Thymus (tissue), 11 donors: ENCODE results near the gene GRM5. TPM values are rescaled to one million over a fixed set of nuclear protein-coding genes. Genes with fewer than 3 reads are reported as not detected.
"Not testable (repeated sequence)": the region's sequence is repeated elsewhere in the genome, so short reads cannot be mapped to it uniquely, and the experiment has no call there.

Experiments
- DNase-seq, 9 donors: peaks; one replicate each; pipeline ENCODE4 v3.0.0-alpha.2; 2013; ENCODE audit warnings: low spot score in 9 of 9, low read depth in 6 of 9, missing footprints in 1 of 9
- H3K27ac ChIP-seq, 2 donors: one replicate each; pipeline ENCODE4 v1.5.1; 2013; ENCODE audit warnings: control low read depth in 1 of 2, low read depth in 1 of 2, low read length in 1 of 2, mild to moderate bottlenecking in 1 of 2, moderate library complexity in 1 of 2
- H3K27me3 ChIP-seq, 2 donors: one replicate each; pipeline ENCODE4 v1.5.1; 2013; ENCODE audit warnings: low read length in 1 of 2; ENCODE audit not compliant: control insufficient read depth in 2 of 2, insufficient read depth in 1 of 2
- H3K36me3 ChIP-seq, 2 donors: one replicate each; pipeline ENCODE4 v1.5.1; 2013; ENCODE audit warnings: low read length in 1 of 2, mild to moderate bottlenecking in 1 of 2, moderate library complexity in 1 of 2; ENCODE audit not compliant: control insufficient read depth in 2 of 2, insufficient read depth in 2 of 2
- H3K4me1 ChIP-seq, 2 donors: one replicate each; pipeline ENCODE4 v1.5.1; 2013; ENCODE audit warnings: low read length in 2 of 2; ENCODE audit not compliant: control insufficient read depth in 2 of 2, insufficient read depth in 2 of 2
- H3K4me3 ChIP-seq, 2 donors: one replicate each; pipeline ENCODE4 v1.5.1; 2013; ENCODE audit warnings: low read length in 2 of 2, control low read depth in 1 of 2, mild to moderate bottlenecking in 1 of 2
- H3K9me3 ChIP-seq, 2 donors: one replicate each; pipeline ENCODE4 v1.5.1; 2013; ENCODE audit warnings: low read length in 1 of 2, mild to moderate bottlenecking in 1 of 2; ENCODE audit not compliant: control insufficient read depth in 2 of 2, insufficient read depth in 1 of 2
- WGBS: extraction: QIAGEN DNeasy Blood & Tissue Kit; methylation state at CpG from one replicate; pipeline ENCODE4 v1.1.7; 2013; 5-methylcytosine and 5-hydroxymethylcytosine counted together
- polyA plus RNA-seq: library from polyadenylated mRNA; stranded (reverse); fragments of 200-250 nt; gene quantifications from one replicate; pipeline ENCODE4 v1.2.3, GENCODE V29; 2013
- total RNA-seq: library from RNA; stranded (reverse); fragments of 120-200 nt; gene quantifications from one replicate; pipeline ENCODE4 v1.2.4, GENCODE V29; 2013
- donor health status: healthy.

GRM5 gene
- total and polyA plus RNA-seq, 2 donors = 0.05 TPM

DNA sequence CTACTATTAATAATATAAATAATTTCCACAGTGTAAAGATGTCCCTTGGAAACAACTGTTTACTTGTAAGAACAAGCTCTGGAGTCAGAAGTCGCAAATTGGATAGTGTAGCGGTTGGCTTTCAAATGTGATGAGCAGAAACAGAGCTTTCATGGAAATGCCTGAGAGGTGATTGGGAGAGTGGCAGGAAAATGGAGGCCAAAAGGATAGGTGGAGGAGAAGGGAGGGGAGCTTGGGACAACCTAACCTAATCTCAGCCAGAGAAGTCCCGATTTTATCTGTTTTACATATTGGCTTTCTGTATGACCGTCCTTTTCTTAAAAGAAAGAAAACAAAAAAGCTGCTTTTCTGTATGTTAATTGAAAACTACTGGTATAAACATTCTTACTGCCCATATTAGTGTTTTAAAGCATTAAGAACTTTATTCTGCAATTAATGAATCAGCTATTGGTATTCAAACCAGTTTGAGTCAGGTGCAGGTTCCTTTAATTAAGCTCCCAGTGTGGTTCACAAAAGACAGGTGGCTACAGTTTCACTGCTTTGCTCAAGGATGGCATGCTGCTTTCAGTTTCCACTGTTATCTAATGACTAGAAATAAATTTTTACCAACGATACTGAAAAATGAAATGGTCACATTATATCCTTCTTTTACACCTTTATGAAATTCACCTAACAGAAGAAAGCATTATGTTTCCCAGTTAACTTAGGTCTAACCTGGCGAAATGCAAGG, 117.8 kb downstream of the GRM5 start:
- DNase-seq, H3K27ac ChIP-seq, H3K27me3 ChIP-seq, H3K9me3 ChIP-seq, H3K36me3 ChIP-seq, H3K4me1 ChIP-seq, H3K4me3 ChIP-seq: not testable (repeated sequence)
- WGBS = 91% methylated on average over 6 of the region's 6 CpGs

DNA sequence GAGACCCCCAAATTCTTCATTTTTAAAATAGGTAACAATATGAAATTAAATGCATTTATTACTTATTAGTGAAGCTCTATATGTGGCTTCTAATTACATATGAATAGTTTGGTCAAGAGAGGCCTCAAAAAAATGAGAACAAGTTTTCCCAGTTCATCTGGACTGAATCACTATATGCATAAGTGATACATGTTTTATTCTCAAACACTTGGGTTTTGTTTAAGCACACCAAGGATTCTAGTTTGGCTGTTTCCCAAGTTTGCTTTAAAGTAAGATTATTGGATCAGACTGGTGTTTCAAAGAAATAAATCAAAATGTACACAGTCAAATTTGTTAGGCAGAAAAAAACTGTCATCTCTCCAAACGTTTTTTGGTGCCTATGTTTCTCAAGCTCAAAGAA, 136.1 kb downstream of the GRM5 start:
- H3K27ac ChIP-seq, H3K36me3 ChIP-seq, H3K27me3 ChIP-seq, H3K4me1 ChIP-seq, H3K9me3 ChIP-seq, H3K4me3 ChIP-seq, DNase-seq: not testable (repeated sequence)
- WGBS = 42% methylated on average over 1 of the region's 1 CpG

DNA sequence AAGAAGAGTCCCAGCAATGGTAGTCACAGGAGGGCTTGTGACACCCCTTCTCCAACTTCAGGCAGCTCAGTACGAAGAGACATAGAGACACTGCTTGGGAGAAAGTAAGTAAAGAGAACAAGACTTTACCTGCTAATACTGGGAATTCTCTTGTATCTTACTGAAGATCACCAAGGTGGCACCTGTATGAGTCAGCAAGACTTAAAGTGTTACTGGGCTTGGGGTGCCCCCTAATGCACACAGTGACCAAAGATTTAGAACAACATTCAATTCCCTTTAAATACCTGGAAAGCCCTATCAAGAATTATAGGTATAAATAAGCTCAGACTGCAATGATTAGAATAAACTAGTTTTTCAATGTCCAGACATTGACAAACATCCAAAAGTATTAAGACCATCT, 148.7 kb downstream of the GRM5 start:
- 96% methylated on average over 1 of the region's 1 CpG for WGBS
- H3K9me3 ChIP-seq, H3K4me3 ChIP-seq, H3K27ac ChIP-seq, H3K27me3 ChIP-seq, H3K36me3 ChIP-seq, H3K4me1 ChIP-seq: not testable (repeated sequence)
- peak in 1 of 9 donors; percentile 8 for DNase-seq

DNA sequence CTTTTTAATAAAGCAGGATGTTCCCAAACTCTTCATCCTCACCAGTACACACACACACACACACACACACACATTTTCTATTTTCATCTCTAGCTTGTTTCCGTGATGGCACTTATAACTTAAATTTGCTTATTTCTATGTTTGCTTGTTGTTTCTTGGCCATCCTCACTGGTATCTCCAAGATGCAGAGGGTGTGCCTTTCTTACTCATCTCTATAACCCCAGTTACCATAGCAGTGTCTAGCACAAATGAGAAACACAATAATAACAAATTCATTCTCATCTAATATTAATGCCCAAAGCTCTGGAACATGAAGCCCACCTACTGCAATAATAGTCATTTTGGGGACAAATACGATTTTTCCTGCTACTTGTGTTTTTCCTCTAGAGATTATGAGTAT, 156.3 kb downstream of the GRM5 start:
- no peak for DNase-seq
- Histone ChIP-seq H3K36me3 (no peaks in the 10 kb centered on the region), H3K4me3 (no peak overlapping the region), H3K27ac (no peak overlapping the region), H3K9me3 (no peaks in the 10 kb centered on the region), H3K4me1 (no peaks in the 10 kb centered on the region), H3K27me3 (no peaks in the 10 kb centered on the region)
- 97% methylated on average over 2 of the region's 2 CpGs for WGBS

DNA sequence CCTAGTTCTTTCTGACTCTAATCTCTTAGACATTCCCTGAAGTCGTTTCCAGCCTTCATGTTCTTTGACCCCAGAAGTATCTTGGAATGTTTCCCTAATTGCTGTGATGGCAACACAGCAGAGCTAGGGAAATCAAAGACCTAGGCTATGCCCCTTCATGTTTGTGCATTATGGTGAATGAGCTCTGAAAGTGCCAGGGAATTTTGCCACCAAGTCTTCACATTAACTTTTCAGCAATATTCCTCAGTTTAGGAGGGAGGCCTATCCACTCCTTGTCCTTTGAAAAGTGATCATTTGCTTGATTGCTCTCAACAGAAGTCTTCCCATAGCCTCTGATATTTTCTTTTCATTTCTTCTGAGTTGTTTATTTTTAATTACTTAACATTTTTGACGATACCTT, 164.3 kb downstream of the GRM5 start:
- 84% methylated on average over 2 of the region's 2 CpGs for WGBS
- not testable (repeated sequence) for H3K27ac ChIP-seq, H3K9me3 ChIP-seq, H3K27me3 ChIP-seq, H3K36me3 ChIP-seq, H3K4me1 ChIP-seq, H3K4me3 ChIP-seq, DNase-seq

DNA sequence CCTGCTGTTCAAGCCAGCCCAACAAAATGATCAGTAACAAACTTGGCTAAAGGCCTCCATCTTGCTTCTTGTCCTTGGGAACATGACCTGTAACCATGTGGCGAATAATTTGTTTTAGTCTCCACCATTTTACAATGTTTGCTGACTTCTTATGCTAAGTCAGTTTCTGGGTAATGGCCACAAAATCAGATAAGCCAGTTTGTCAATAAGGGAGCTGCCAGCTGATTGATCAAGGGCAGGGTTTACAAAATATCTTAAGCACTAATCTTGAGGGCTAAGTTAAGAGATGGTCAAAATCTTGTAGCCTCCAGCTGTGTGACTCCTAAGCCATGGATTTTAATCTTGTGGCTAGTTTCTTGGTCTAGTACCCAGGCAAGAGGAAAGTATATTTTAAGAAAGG, 176.9 kb downstream of the GRM5 start:
- H3K4me1 ChIP-seq, H3K36me3 ChIP-seq, H3K9me3 ChIP-seq, H3K27ac ChIP-seq, H3K27me3 ChIP-seq, DNase-seq, H3K4me3 ChIP-seq: not testable (repeated sequence)
- WGBS = 94% methylated on average over 1 of the region's 1 CpG

DNA sequence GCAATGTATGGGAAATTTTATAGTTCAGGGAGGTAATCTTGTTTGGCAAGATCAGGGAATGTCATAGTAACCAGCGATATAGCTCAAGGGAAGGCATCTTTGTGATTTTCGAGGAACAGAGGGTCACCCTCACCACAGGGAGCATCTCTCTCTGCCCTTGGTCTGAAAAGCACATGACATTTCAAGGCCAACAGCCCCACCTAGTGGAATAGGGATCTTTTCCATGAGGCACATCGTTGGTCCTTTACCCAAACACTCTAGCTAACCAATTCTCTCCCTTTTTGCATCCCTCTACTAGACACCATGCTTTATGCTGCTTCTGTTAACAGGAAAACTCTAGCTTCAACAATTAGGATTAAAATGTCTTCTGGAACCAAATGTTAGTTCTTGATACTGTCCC, 179.0 kb downstream of the GRM5 start:
- no peak overlapping the region for H3K4me3 ChIP-seq
- 64% methylated on average over 3 of the region's 3 CpGs for WGBS
- peak; percentile 1 to 63 (median 22) for DNase-seq
- H3K27ac ChIP-seq = no peak overlapping the region
- H3K4me1 ChIP-seq = no peaks in the 10 kb centered on the region
- H3K9me3 ChIP-seq = peaks cover 4 to 9% of the 10 kb centered on the region in 2 donors
- H3K27me3 ChIP-seq = no peaks in the 10 kb centered on the region
- no peaks in the 10 kb centered on the region for H3K36me3 ChIP-seq

DNA sequence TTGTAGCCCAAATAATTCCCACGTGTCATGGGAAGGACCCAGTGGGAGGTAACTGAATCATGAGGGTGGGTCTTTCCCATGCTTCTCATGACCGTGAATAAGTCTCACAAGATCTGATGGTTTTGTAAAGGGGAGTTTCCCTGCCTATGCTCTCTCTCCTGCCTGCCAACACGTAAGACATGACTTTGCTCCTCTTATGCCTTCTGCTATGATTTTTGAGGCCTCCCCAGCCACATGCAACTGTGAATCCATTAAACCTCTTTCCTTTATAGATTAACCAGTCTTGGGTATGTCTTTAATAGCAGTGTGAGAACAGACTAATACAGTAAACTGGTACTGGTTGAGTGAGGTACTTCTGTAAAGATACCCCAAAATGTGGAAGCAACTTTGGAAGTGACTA, 183.0 kb downstream of the GRM5 start:
- not testable (repeated sequence) for H3K9me3 ChIP-seq, H3K4me3 ChIP-seq, H3K27me3 ChIP-seq, DNase-seq, H3K4me1 ChIP-seq, H3K36me3 ChIP-seq, H3K27ac ChIP-seq
- whole genome bisulfite sequencing = 96% methylated on average over 3 of the region's 3 CpGs

DNA sequence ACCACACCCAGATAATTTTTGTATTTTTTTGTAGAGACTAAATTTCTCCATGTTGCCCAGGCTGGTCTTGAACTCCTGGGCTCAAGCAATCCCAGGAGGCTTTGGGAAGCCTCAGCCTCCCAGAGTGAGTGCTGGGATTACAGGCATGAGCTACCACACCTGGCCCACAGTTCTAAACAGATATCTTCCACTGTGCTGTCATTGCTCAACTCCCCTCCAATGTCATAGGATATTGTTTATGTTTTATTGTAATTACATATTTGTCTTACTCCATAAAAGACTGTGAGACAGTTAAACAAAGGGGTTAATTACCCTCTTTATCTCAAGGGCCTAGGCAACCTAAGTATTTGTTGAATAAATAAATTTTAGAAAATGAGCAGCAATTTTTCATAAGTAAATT, 204.2 kb downstream of the GRM5 start:
- DNase-seq = no peak

DNA sequence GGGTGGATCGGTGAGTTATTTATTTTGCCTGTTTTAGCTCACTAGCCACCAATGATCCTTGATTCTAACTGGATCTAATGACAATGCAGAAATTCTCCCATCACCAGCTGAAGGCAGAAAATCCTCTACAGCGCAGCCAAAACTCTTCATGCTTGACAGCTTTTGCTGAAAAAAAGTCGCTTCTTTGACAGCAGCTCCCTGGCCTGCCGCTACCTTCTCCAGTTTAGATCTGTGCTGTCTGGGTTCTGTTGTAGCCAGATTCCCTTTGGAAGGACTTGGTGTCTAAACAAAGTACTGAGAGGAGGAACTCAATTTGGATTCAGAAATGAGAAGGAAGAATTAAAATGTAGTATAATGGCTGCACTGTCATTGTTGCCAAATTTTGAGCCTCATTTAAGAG, 205.4 kb downstream of the GRM5 start:
- H3K27me3 ChIP-seq, H3K4me1 ChIP-seq, H3K36me3 ChIP-seq, H3K4me3 ChIP-seq, H3K9me3 ChIP-seq, H3K27ac ChIP-seq, DNase-seq: not testable (repeated sequence)
- 92% methylated on average over 4 of the region's 4 CpGs for WGBS

More for the DNA sequence above, 204.2 kb downstream of the GRM5 start:
- no peak overlapping the region for H3K27ac ChIP-seq
- no peak overlapping the region for H3K4me3 ChIP-seq
- no peaks in the 10 kb centered on the region for H3K27me3 ChIP-seq
- H3K4me1 ChIP-seq = no peaks in the 10 kb centered on the region
- H3K36me3 ChIP-seq = no peaks in the 10 kb centered on the region
- H3K9me3 ChIP-seq = no peaks in the 10 kb centered on the region
